Effector memory CD4-positive, alpha-beta T cell (primary cell): Measurements from ENCODE around the gene ZNF407.
"Not testable (repeated sequence)": the region's sequence is repeated elsewhere in the genome, so short reads cannot be mapped to it uniquely, and the experiment has no call there.

Experiments used
- DNase-seq, 3 donors: peaks; one replicate each; pipeline ENCODE4 v3.0.0-alpha.2; 2020
- H3K27ac ChIP-seq: 2 replicates; pipeline ENCODE4 v1.7.0; 2013; ENCODE audit warnings: mild to moderate bottlenecking, low read length, moderate library complexity; ENCODE audit not compliant: insufficient read depth, poor library complexity, severe bottlenecking
- H3K27me3 ChIP-seq: replicated peaks from 2 replicates; pipeline ENCODE4 v1.7.0; 2013; ENCODE audit warnings: mild to moderate bottlenecking, low read length; ENCODE audit not compliant: insufficient read depth, control insufficient read depth, poor library complexity, severe bottlenecking
- H3K36me3 ChIP-seq: 2 replicates; pipeline ENCODE4 v1.7.0; 2013; ENCODE audit warnings: mild to moderate bottlenecking, low read length, moderate library complexity; ENCODE audit not compliant: control insufficient read depth, insufficient read depth
- H3K4me1 ChIP-seq: 2 replicates; pipeline ENCODE4 v1.7.0; 2013; ENCODE audit warnings: low read length, mild to moderate bottlenecking; ENCODE audit not compliant: control insufficient read depth, insufficient read depth, poor library complexity, severe bottlenecking
- H3K4me3 ChIP-seq: 2 replicates; pipeline ENCODE4 v1.7.0; 2013; ENCODE audit warnings: low read length, low read depth, mild to moderate bottlenecking; ENCODE audit not compliant: insufficient read depth, poor library complexity, severe bottlenecking
- H3K9me3 ChIP-seq: 2 replicates; pipeline ENCODE4 v1.7.0; 2013; ENCODE audit warnings: mild to moderate bottlenecking, low read length, moderate library complexity; ENCODE audit not compliant: control insufficient read depth

ZNF407 gene

GRCh38 chr18:75097491-75098225 lies 500.0 kb downstream of the ZNF407 start:
- H3K27me3 ChIP-seq = no peaks in the 10 kb centered on the region
- H3K36me3 ChIP-seq = no peaks in the 10 kb centered on the region
- DNase-seq = no peak
- no peaks in the 10 kb centered on the region for H3K9me3 ChIP-seq
- no peak overlapping the region for H3K27ac ChIP-seq
- H3K4me1 ChIP-seq = no peaks in the 10 kb centered on the region
- no peak overlapping the region for H3K4me3 ChIP-seq

- Histone ChIP-seq H3K27me3 (no peaks in the 10 kb centered on the region), H3K4me3 (no peak overlapping the region), H3K4me1 (no peaks in the 10 kb centered on the region), H3K36me3 (no peaks in the 10 kb centered on the region), H3K9me3 (no peaks in the 10 kb centered on the region), H3K27ac (no peak overlapping the region)
- no peak for DNase-seq
Measured at GRCh38 chr18:75100832-75101630, 503.4 kb downstream of the ZNF407 start.

- Histone ChIP-seq H3K36me3 (no peaks in the 10 kb centered on the region), H3K4me1 (no peaks in the 10 kb centered on the region), H3K9me3 (no peaks in the 10 kb centered on the region), H3K27me3 (no peaks in the 10 kb centered on the region), H3K27ac (no peak overlapping the region), H3K4me3 (no peak overlapping the region)
- DNase-seq = no peak
Measured at GRCh38 chr18:75101916-75102315, 504.2 kb downstream of the ZNF407 start.

GRCh38 chr18:75104029-75104428 lies 506.4 kb downstream of the ZNF407 start:
- H3K27ac ChIP-seq, H3K36me3 ChIP-seq, H3K4me3 ChIP-seq, DNase-seq, H3K4me1 ChIP-seq, H3K9me3 ChIP-seq, H3K27me3 ChIP-seq: not testable (repeated sequence)

- Histone ChIP-seq H3K27ac (no peak overlapping the region), H3K9me3 (no peaks in the 10 kb centered on the region), H3K27me3 (no peaks in the 10 kb centered on the region), H3K4me3 (no peak overlapping the region), H3K4me1 (no peaks in the 10 kb centered on the region), H3K36me3 (no peaks in the 10 kb centered on the region)
- DNase-seq = no peak
Measured at GRCh38 chr18:75104483-75104882, 506.8 kb downstream of the ZNF407 start.

GRCh38 chr18:75105551-75106254 lies 508.0 kb downstream of the ZNF407 start:
- no peak for DNase-seq
- Histone ChIP-seq H3K4me1 (no peaks in the 10 kb centered on the region), H3K27me3 (no peaks in the 10 kb centered on the region), H3K4me3 (no peak overlapping the region), H3K9me3 (no peaks in the 10 kb centered on the region), H3K27ac (no peak overlapping the region), H3K36me3 (no peaks in the 10 kb centered on the region)

- no peaks in the 10 kb centered on the region for H3K9me3 ChIP-seq
- H3K27me3 ChIP-seq = no peaks in the 10 kb centered on the region
- no peaks in the 10 kb centered on the region for H3K36me3 ChIP-seq
- no peaks in the 10 kb centered on the region for H3K4me1 ChIP-seq
- DNase-seq = no peak
- H3K27ac ChIP-seq = no peak overlapping the region
- H3K4me3 ChIP-seq = no peak overlapping the region
Measured at GRCh38 chr18:75106746-75107145, 509.1 kb downstream of the ZNF407 start.

- Histone ChIP-seq H3K36me3 (no peaks in the 10 kb centered on the region), H3K4me3 (no peak overlapping the region), H3K4me1 (no peaks in the 10 kb centered on the region), H3K9me3 (no peaks in the 10 kb centered on the region), H3K27me3 (no peaks in the 10 kb centered on the region), H3K27ac (no peak overlapping the region)
- DNase-seq = no peak
Measured at GRCh38 chr18:75107196-75107930, 509.7 kb downstream of the ZNF407 start.

GRCh38 chr18:75107931-75108276 lies 510.2 kb downstream of the ZNF407 start:
- no peak for DNase-seq
- Histone ChIP-seq H3K27ac (no peak overlapping the region), H3K9me3 (no peaks in the 10 kb centered on the region), H3K4me3 (no peak overlapping the region), H3K4me1 (no peaks in the 10 kb centered on the region), H3K36me3 (no peaks in the 10 kb centered on the region), H3K27me3 (no peaks in the 10 kb centered on the region)
